Astrocyte (in vitro differentiated cells and primary cell): ENCODE results near the gene SPART.

Source experiments
- EZH2 ChIP-seq: IDR thresholded peaks from 2 replicates; pipeline ENCODE4 v1.6.1; 2012; ENCODE audit warnings: mild to moderate bottlenecking, low read length, inconsistent platforms; ENCODE audit not compliant: insufficient read depth
- TF ChIP-seq, protein P1 (sequence below): IDR thresholded peaks from 2 replicates; pipeline ENCODE4 v1.5.1; 2011; ENCODE audit warnings: low read depth, mild to moderate bottlenecking, inconsistent platforms, low read length, moderate library complexity; ENCODE audit not compliant: insufficient read depth

DNA sequence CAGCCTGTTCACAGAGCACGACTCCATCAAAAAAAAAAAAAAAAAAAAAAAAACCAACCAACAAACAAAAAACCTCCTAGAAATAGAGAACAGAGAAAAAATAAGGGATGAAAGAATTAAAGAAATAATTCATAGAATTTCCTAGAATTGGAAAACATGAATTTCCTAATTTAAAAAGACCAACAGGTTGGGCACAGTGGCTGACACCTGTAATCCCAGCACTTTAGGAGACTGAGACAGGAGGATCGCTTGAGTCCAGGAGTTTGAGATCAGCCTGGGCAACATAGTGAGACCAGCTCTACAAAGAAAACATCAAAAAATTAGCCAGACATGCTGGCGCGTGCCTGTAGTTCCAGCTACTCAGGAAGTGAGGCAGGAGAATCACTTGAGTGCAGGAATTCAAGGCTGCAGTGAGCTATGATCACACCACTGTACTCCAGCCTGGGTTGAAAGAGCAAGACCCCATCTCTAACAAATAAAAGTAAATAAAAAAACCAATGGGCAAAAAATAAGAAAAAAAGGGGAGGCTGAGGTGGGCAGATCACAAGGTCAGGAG lies 6.5 kb downstream of the SPART start:
- TF ChIP-seq, protein P1, sequence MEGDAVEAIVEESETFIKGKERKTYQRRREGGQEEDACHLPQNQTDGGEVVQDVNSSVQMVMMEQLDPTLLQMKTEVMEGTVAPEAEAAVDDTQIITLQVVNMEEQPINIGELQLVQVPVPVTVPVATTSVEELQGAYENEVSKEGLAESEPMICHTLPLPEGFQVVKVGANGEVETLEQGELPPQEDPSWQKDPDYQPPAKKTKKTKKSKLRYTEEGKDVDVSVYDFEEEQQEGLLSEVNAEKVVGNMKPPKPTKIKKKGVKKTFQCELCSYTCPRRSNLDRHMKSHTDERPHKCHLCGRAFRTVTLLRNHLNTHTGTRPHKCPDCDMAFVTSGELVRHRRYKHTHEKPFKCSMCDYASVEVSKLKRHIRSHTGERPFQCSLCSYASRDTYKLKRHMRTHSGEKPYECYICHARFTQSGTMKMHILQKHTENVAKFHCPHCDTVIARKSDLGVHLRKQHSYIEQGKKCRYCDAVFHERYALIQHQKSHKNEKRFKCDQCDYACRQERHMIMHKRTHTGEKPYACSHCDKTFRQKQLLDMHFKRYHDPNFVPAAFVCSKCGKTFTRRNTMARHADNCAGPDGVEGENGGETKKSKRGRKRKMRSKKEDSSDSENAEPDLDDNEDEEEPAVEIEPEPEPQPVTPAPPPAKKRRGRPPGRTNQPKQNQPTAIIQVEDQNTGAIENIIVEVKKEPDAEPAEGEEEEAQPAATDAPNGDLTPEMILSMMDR = no peak
- no peak for TF ChIP-seq EZH2
